ENCODE results near the gene LEKR1.
"Not testable (repeated sequence)": the region's sequence is repeated elsewhere in the genome, so short reads cannot be mapped to it uniquely, and the experiment has no call there.

LEKR1 gene

DNA sequence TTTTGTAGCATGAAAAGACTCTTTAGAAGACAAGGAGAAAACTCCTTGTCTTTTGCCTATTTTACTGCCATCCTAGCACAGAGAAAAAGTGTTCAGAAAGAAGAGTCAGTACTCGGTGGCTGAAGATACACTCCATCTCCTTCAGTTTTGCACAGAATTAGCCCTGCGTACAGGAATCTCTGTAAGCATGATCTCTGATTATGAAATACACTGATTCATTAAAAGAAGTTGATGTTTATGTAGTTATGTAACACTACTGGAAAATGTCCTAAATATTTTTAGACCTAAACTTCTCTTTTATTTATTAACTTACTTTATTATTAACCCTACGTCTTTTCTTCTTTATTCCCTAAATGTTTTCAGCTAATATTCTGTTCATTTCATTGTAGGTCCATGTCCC lies 138.4 kb downstream of the LEKR1 start:
- Histone ChIP-seq H3K27me3 (ENCODE audit: insufficient read depth, insufficient read length) (no peaks in the 10 kb centered on the region), H3K9ac (ENCODE audit: insufficient read length, low read depth) (no peak overlapping the region), H3K4me1 (ENCODE audit: insufficient read depth, insufficient read length) (no peaks in the 10 kb centered on the region), H3K36me3 (ENCODE audit: insufficient read depth, insufficient read length, low read length) (no peaks in the 10 kb centered on the region), H3K4me3 (ENCODE audit: insufficient read length, low read depth) (no peak overlapping the region), H3K9me3 (ENCODE audit: insufficient read depth, low read length) (peaks cover 11% of the 10 kb centered on the region; the same call in 1 of the 2 replicates)
- no peak for TF ChIP-seq ZNF274 (IDR thresholded peaks at IDR 0.05; ENCODE audit: low read depth, low read length)
- DNase-seq (ENCODE audit: low read depth, low spot score), result no peak

DNA sequence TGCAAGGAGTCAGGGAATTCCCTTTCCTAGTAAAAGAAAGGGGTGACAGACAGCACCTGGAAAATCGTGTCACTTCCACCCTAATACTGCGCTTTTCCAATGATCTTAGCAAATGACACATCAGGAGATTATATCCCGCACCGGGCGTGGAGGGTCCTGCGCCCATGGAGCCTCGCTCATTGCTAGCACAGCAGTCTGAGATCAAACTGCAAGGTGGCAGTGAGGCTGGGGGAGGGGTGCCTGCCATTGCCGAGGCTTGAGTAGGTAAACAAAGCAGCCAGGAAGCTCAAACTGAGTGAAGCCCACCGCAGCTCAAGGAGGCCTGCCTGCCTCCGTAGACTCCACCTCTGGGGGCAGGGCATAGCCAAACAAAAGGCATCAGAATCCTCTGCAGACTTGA lies 140.2 kb downstream of the LEKR1 start:
- H3K36me3 ChIP-seq (ENCODE audit: insufficient read depth, insufficient read length, low read length), result not testable (repeated sequence)

GRCh38 chr3:156973954-156974353 lies 147.8 kb downstream of the LEKR1 start:
- TF ChIP-seq ZNF274 (IDR thresholded peaks at IDR 0.05; ENCODE audit: low read depth, low read length) (no peak), YY1 (IDR thresholded peaks at IDR 0.05; ENCODE audit: insufficient read depth, insufficient read length) (no peak), SUZ12 (IDR thresholded peaks at IDR 0.05; ENCODE audit: extremely low read depth, insufficient read depth, insufficient read length) (no peak)
- Histone ChIP-seq H3K9me3 (ENCODE audit: insufficient read depth, low read length) (no peaks in the 10 kb centered on the region), H3K36me3 (ENCODE audit: insufficient read depth, insufficient read length, low read length) (no peaks in the 10 kb centered on the region), H3K27me3 (ENCODE audit: insufficient read depth, insufficient read length) (no peaks in the 10 kb centered on the region), H3K9ac (ENCODE audit: insufficient read length, low read depth) (no peak overlapping the region), H3K4me3 (ENCODE audit: insufficient read length, low read depth) (no peak overlapping the region), H3K4me1 (ENCODE audit: insufficient read depth, insufficient read length) (no peaks in the 10 kb centered on the region)
- DNase-seq (ENCODE audit: low read depth, low spot score), result no peak

More for the DNA sequence above, 140.2 kb downstream of the LEKR1 start:
- not testable (repeated sequence) for H3K27me3 ChIP-seq (ENCODE audit: insufficient read depth, insufficient read length); H3K4me3 ChIP-seq (ENCODE audit: insufficient read length, low read depth); H3K9ac ChIP-seq (ENCODE audit: insufficient read length, low read depth); DNase-seq (ENCODE audit: low read depth, low spot score); H3K4me1 ChIP-seq (ENCODE audit: insufficient read depth, insufficient read length)
- H3K9me3 ChIP-seq (ENCODE audit: insufficient read depth, low read length), result peaks cover 11% of the 10 kb centered on the region; the same call in 1 of the 2 replicates

- H3K36me3 ChIP-seq (ENCODE audit: insufficient read depth, insufficient read length, low read length), result no peaks in the 10 kb centered on the region
- no peaks in the 10 kb centered on the region for H3K9me3 ChIP-seq (ENCODE audit: insufficient read depth, low read length)
- TF ChIP-seq SUZ12 (IDR thresholded peaks at IDR 0.05; ENCODE audit: extremely low read depth, insufficient read depth, insufficient read length), result no peak
- TF ChIP-seq YY1 (IDR thresholded peaks at IDR 0.05; ENCODE audit: insufficient read depth, insufficient read length), result no peak
- TF ChIP-seq ZNF274 (IDR thresholded peaks at IDR 0.05; ENCODE audit: low read depth, low read length), result no peak
Observed at GRCh38 chr3:156974931-156975330, 148.8 kb downstream of the LEKR1 start.

GRCh38 chr3:156975721-156976120 lies 149.6 kb downstream of the LEKR1 start:
- TF ChIP-seq YY1 (IDR thresholded peaks at IDR 0.05; ENCODE audit: insufficient read depth, insufficient read length) (no peak), ZNF274 (IDR thresholded peaks at IDR 0.05; ENCODE audit: low read depth, low read length) (no peak)
- no peaks in the 10 kb centered on the region for H3K9me3 ChIP-seq (ENCODE audit: insufficient read depth, low read length)
- H3K4me3 ChIP-seq (ENCODE audit: insufficient read length, low read depth), result no peak overlapping the region
- H3K4me1 ChIP-seq (ENCODE audit: insufficient read depth, insufficient read length), result no peaks in the 10 kb centered on the region
- no peaks in the 10 kb centered on the region for H3K36me3 ChIP-seq (ENCODE audit: insufficient read depth, insufficient read length, low read length)
- no peak overlapping the region for H3K9ac ChIP-seq (ENCODE audit: insufficient read length, low read depth)
- DNase-seq (ENCODE audit: low read depth, low spot score), result no peak
- no peaks in the 10 kb centered on the region for H3K27me3 ChIP-seq (ENCODE audit: insufficient read depth, insufficient read length)

More at GRCh38 chr3:156974931-156975330, 148.8 kb downstream of the LEKR1 start:
- Histone ChIP-seq H3K4me3 (ENCODE audit: insufficient read length, low read depth) (no peak overlapping the region), H3K9ac (ENCODE audit: insufficient read length, low read depth) (no peak overlapping the region), H3K27me3 (ENCODE audit: insufficient read depth, insufficient read length) (no peaks in the 10 kb centered on the region), H3K4me1 (ENCODE audit: insufficient read depth, insufficient read length) (no peaks in the 10 kb centered on the region)
- DNase-seq (ENCODE audit: low read depth, low spot score), result no peak

- H3K27me3 ChIP-seq (ENCODE audit: insufficient read depth, insufficient read length), result no peaks in the 10 kb centered on the region
- TF ChIP-seq YY1 (IDR thresholded peaks at IDR 0.05; ENCODE audit: insufficient read depth, insufficient read length), result no peak
- TF ChIP-seq SUZ12 (IDR thresholded peaks at IDR 0.05; ENCODE audit: extremely low read depth, insufficient read depth, insufficient read length), result no peak
- TF ChIP-seq ZNF274 (IDR thresholded peaks at IDR 0.05; ENCODE audit: low read depth, low read length), result no peak
- no peak for DNase-seq (ENCODE audit: low read depth, low spot score)
- no peaks in the 10 kb centered on the region for H3K36me3 ChIP-seq (ENCODE audit: insufficient read depth, insufficient read length, low read length)
- H3K4me3 ChIP-seq (ENCODE audit: insufficient read length, low read depth), result no peak overlapping the region
- H3K4me1 ChIP-seq (ENCODE audit: insufficient read depth, insufficient read length), result no peaks in the 10 kb centered on the region
- no peak overlapping the region for H3K9ac ChIP-seq (ENCODE audit: insufficient read length, low read depth)
- H3K9me3 ChIP-seq (ENCODE audit: insufficient read depth, low read length), result no peaks in the 10 kb centered on the region
Observed at GRCh38 chr3:156976933-156977332, 150.8 kb downstream of the LEKR1 start.

GRCh38 chr3:156978481-156978961 lies 152.4 kb downstream of the LEKR1 start:
- Histone ChIP-seq H3K27me3 (ENCODE audit: insufficient read depth, insufficient read length) (no peaks in the 10 kb centered on the region), H3K4me1 (ENCODE audit: insufficient read depth, insufficient read length) (no peaks in the 10 kb centered on the region), H3K4me3 (ENCODE audit: insufficient read length, low read depth) (no peak overlapping the region), H3K9ac (ENCODE audit: insufficient read length, low read depth) (no peak overlapping the region), H3K9me3 (ENCODE audit: insufficient read depth, low read length) (no peaks in the 10 kb centered on the region), H3K36me3 (ENCODE audit: insufficient read depth, insufficient read length, low read length) (no peaks in the 10 kb centered on the region)
- TF ChIP-seq ZNF274 (IDR thresholded peaks at IDR 0.05; ENCODE audit: low read depth, low read length) (no peak), SUZ12 (IDR thresholded peaks at IDR 0.05; ENCODE audit: extremely low read depth, insufficient read depth, insufficient read length) (no peak), YY1 (IDR thresholded peaks at IDR 0.05; ENCODE audit: insufficient read depth, insufficient read length) (no peak)
- no peak for DNase-seq (ENCODE audit: low read depth, low spot score)

- DNase-seq (ENCODE audit: low read depth, low spot score), result no peak
- no peaks in the 10 kb centered on the region for H3K4me1 ChIP-seq (ENCODE audit: insufficient read depth, insufficient read length)
- TF ChIP-seq YY1 (IDR thresholded peaks at IDR 0.05; ENCODE audit: insufficient read depth, insufficient read length), result no peak
- no peak for TF ChIP-seq ZNF274 (IDR thresholded peaks at IDR 0.05; ENCODE audit: low read depth, low read length)
- TF ChIP-seq SUZ12 (IDR thresholded peaks at IDR 0.05; ENCODE audit: extremely low read depth, insufficient read depth, insufficient read length), result no peak
Observed at GRCh38 chr3:156981005-156981404, 154.9 kb downstream of the LEKR1 start.

More at GRCh38 chr3:156981005-156981404, 154.9 kb downstream of the LEKR1 start:
- no peaks in the 10 kb centered on the region for H3K9me3 ChIP-seq (ENCODE audit: insufficient read depth, low read length)
- H3K27me3 ChIP-seq (ENCODE audit: insufficient read depth, insufficient read length), result no peaks in the 10 kb centered on the region
- no peaks in the 10 kb centered on the region for H3K36me3 ChIP-seq (ENCODE audit: insufficient read depth, insufficient read length, low read length)
- H3K4me3 ChIP-seq (ENCODE audit: insufficient read length, low read depth), result no peak overlapping the region
- no peak overlapping the region for H3K9ac ChIP-seq (ENCODE audit: insufficient read length, low read depth)
